Endothelial cell of umbilical vein (primary cell): ENCODE data around the gene XPO6. TPM values are rescaled to one million over a fixed set of nuclear protein-coding genes. Genes with fewer than 3 reads are reported as not detected.

ENCODE experiments used
- BruUV-seq: library from RNA; stranded (reverse); fragments of 400-500 nt; replicated peaks from 2 replicates; lab custom pipeline; 2021; lab: Mats Ljungman, UMichigan
- CTCF ChIA-PET: fragments of 300-600, 350-600 bp; sonication (Branson Sonifier 250); formaldehyde crosslinking; loops from one replicate; lab custom pipeline; 2021; ENCODE audit warnings: antibody characterized with exemption, inconsistent platforms; lab: Charles Lee
- POLR2A ChIA-PET: fragments of 300-600, 350-600 bp; sonication (Branson Sonifier 250); formaldehyde crosslinking; loops from one replicate; lab custom pipeline; 2021; ENCODE audit warnings: antibody characterized with exemption, inconsistent platforms; lab: Charles Lee
- DNase-seq: peaks from one replicate; pipeline ENCODE4 v3.0.0-alpha.2; 2011; ENCODE audit warnings: low read depth, low spot score
- FAIRE-seq: peaks from 2 replicates; lab custom pipeline; 2011; peaks lifted over from hg19 to GRCh38; lab: Jason Lieb, UNC
- H2AFZ ChIP-seq: 2 replicates; pipeline ENCODE4 v1.6.0; 2012; ENCODE audit warnings: low read depth, low read length, control low read depth, inconsistent platforms
- H3K27ac ChIP-seq: 2 replicates; pipeline ENCODE4 v1.5.1; 2011; ENCODE audit warnings: low read depth, mild to moderate bottlenecking, control low read depth, low read length, moderate library complexity; ENCODE audit not compliant: insufficient read depth
- H3K27me3 ChIP-seq, 2 experiments: 2 replicates each; pipeline versions ENCODE4 v1.6.0 to v1.6.1; 2011; ENCODE audit warnings: low read length in 2 of 2, mixed read lengths in 1 of 2; ENCODE audit not compliant: control insufficient read depth in 2 of 2, insufficient read depth in 2 of 2
- H3K36me3 ChIP-seq, 2 experiments: 2 replicates in 1 of 2; 3 replicates in 1 of 2; pipeline ENCODE4 v1.5.1; 2011; ENCODE audit warnings: low read length in 2 of 2, mild to moderate bottlenecking in 1 of 2, moderate library complexity in 1 of 2; ENCODE audit not compliant: control insufficient read depth in 2 of 2, insufficient read depth in 2 of 2; ENCODE audit errors: extremely low read depth in 1 of 2
- H3K4me1 ChIP-seq: 3 replicates; pipeline ENCODE4 v1.5.1; 2011; ENCODE audit warnings: mild to moderate bottlenecking, low read length; ENCODE audit not compliant: control insufficient read depth, insufficient read depth; ENCODE audit errors: extremely low read depth
- H3K4me2 ChIP-seq: 2 replicates; pipeline ENCODE4 v1.6.1; 2011; ENCODE audit warnings: low read length, control low read depth, mixed read lengths; ENCODE audit not compliant: insufficient read depth
- H3K4me3 ChIP-seq, 3 experiments: fragments of 200-600 bp in 1 of 3; sonication (generic), shearing (Covaris generic) in 1 of 3; replicated peaks in 1 of 3; 2 replicates each; pipeline ENCODE4 v1.5.1; 2011 to 2016; ENCODE audit warnings: control low read depth in 3 of 3, low read length in 3 of 3, mild to moderate bottlenecking in 2 of 3, inconsistent platforms in 1 of 3, low read depth in 1 of 3, moderate library complexity in 1 of 3; ENCODE audit not compliant: insufficient read depth in 1 of 3
- H3K79me2 ChIP-seq: 2 replicates; pipeline ENCODE4 v1.6.0; 2012; ENCODE audit warnings: low read length, inconsistent platforms; ENCODE audit not compliant: control insufficient read depth, insufficient read depth
- H3K9ac ChIP-seq: replicated peaks from 2 replicates; pipeline ENCODE3; 2011; ENCODE audit warnings: low read length, control low read depth; ENCODE audit not compliant: insufficient read depth; ENCODE audit errors: extremely low read depth
- H3K9me1 ChIP-seq: replicated peaks from 3 replicates; pipeline ENCODE4 v1.6.0; 2011; ENCODE audit warnings: mild to moderate bottlenecking, low read length; ENCODE audit not compliant: control insufficient read depth, insufficient read depth; ENCODE audit errors: extremely low read depth
- H3K9me3 ChIP-seq: replicated peaks from 2 replicates; pipeline ENCODE4 v1.5.1; 2012; ENCODE audit warnings: low read length, inconsistent platforms; ENCODE audit not compliant: control insufficient read depth, insufficient read depth
- H4K20me1 ChIP-seq: replicated peaks from 2 replicates; pipeline ENCODE3; 2011; ENCODE audit warnings: mild to moderate bottlenecking, low read length; ENCODE audit not compliant: control insufficient read depth, insufficient read depth; ENCODE audit errors: extremely low read depth
- CTCF ChIP-seq, 2 donors: IDR thresholded peaks; 1 replicate in 1 of 2; 2 replicates in 1 of 2; pipeline ENCODE4 v1.5.1; 2011; ENCODE audit warnings: low read length in 2 of 2, mild to moderate bottlenecking in 2 of 2, moderate library complexity in 2 of 2, control low read depth in 1 of 2, inconsistent platforms in 1 of 2, low read depth in 1 of 2; ENCODE audit not compliant: insufficient read depth in 1 of 2; ENCODE audit errors: extremely low read depth in 1 of 2
- EZH2 ChIP-seq: IDR thresholded peaks from 2 replicates; pipeline ENCODE4 v1.6.1; 2012; ENCODE audit warnings: borderline replicate concordance, low read depth, mild to moderate bottlenecking, moderate library complexity, low read length, inconsistent platforms; ENCODE audit not compliant: severe bottlenecking
- FOS ChIP-seq: IDR thresholded peaks from 2 replicates; pipeline ENCODE4 v1.6.1; 2011; ENCODE audit warnings: mild to moderate bottlenecking, low read length, moderate library complexity, borderline replicate concordance; ENCODE audit not compliant: insufficient read depth
- GATA2 ChIP-seq: IDR thresholded peaks from 2 replicates; pipeline ENCODE4 v1.7.0; 2011; ENCODE audit warnings: low read depth, mild to moderate bottlenecking, moderate library complexity, mixed read lengths, low read length; ENCODE audit not compliant: insufficient read length, insufficient read depth
- JUN ChIP-seq: IDR thresholded peaks from 2 replicates; pipeline ENCODE4 v1.6.1; 2011; ENCODE audit warnings: borderline replicate concordance, low read depth; ENCODE audit not compliant: insufficient read length, insufficient read depth
- MAX ChIP-seq: IDR thresholded peaks from 2 replicates; pipeline ENCODE4 v1.6.1; 2011; ENCODE audit not compliant: insufficient read depth, insufficient read length
- MYC ChIP-seq: IDR thresholded peaks from one replicate; pipeline ENCODE4 v1.6.1; 2011; ENCODE audit warnings: mild to moderate bottlenecking, low read depth, low read length
- POLR2A ChIP-seq: IDR thresholded peaks from 2 replicates; pipeline ENCODE4 v1.6.1; 2012; ENCODE audit warnings: low read depth, mild to moderate bottlenecking, control low read depth, low read length
- POLR2AphosphoS5 ChIP-seq: IDR thresholded peaks from 2 replicates; pipeline ENCODE4 v1.6.1; 2012; ENCODE audit warnings: low read depth, mild to moderate bottlenecking, control low read depth, low read length, moderate library complexity; ENCODE audit not compliant: insufficient read depth
- dilution Hi-C: fragments of 300-500 bp; cut with MboI; formaldehyde crosslinking; loops from one replicate; pipeline ENCODE4 v1.15.0; 2019; ENCODE audit warnings: low sequenced_read_pairs; ENCODE audit not compliant: extremely low pct_ligation_motif_present
- intact Hi-C: fragments of 100-400 bp; cut with micrococcal nuclease; formaldehyde crosslinking; loops from one replicate; pipeline ENCODE4 v1.10.0; 2022
- polyA plus RNA-seq, 4 experiments: library from polyadenylated mRNA; depleted of rRNA in 3 of 4; stranded (reverse) in 3 of 4; unstranded in 1 of 4; fragments of >200 nt; gene quantifications; 2 replicates each; pipeline versions ENCODE4 v1.2.1 to v1.2.3, GENCODE V29; 2011 to 2012; ENCODE audit warnings: missing spikeins in 1 of 4
- total RNA-seq: library from RNA; stranded (reverse); gene quantifications from 2 replicates; pipeline ENCODE4 v1.2.3, GENCODE V29; 2021

Gene XPO6
- total and polyA plus RNA-seq, 2 donors (not counting 3 experiments of a cell fraction or from before 2014, with no cell fraction given), result 170 to 272 TPM

GRCh38 chr16:28057949-28058348 lies 153.8 kb downstream of the XPO6 start:
- dilution Hi-C loops (no loop called here), intact Hi-C loops (no loop called here)
- no peaks in the 10 kb centered on the region for H3K79me2 ChIP-seq
- H3K9me1 ChIP-seq, result no peaks in the 10 kb centered on the region
- ChIA-PET CTCF (no interaction called here), POLR2A (no interaction called here)
- H3K9me3 ChIP-seq, result no peaks in the 10 kb centered on the region
- H3K27ac ChIP-seq, result no peak overlapping the region
- peaks cover 9 to 29% of the 10 kb centered on the region in 2 experiments for H3K27me3 ChIP-seq
- TF ChIP-seq GATA2 (no peak), MAX (no peak), POLR2A (no peak), EZH2 (no peak), CTCF (IDR thresholded peaks at IDR 0.05; ENCODE audit: extremely low read depth in 1 of 2, insufficient read depth in 1 of 2, low read depth in 1 of 2, low read length in 2 of 2) (no peak), JUN (no peak), POLR2AphosphoS5 (no peak), MYC (no peak), FOS (no peak)
- no peaks in the 10 kb centered on the region for H4K20me1 ChIP-seq
- H3K36me3 ChIP-seq, result no peaks in the 10 kb centered on the region
- no peak for DNase-seq
- H3K4me3 ChIP-seq, result no peak overlapping the region
- no peak for FAIRE-seq
- no peak overlapping the region for H3K9ac ChIP-seq
- H2AFZ ChIP-seq, result no peak overlapping the region
- no peaks in the 10 kb centered on the region for H3K4me1 ChIP-seq
- BruUV-seq, result no TSS peak
- H3K4me2 ChIP-seq, result no peak overlapping the region
